HAP-1 (cell line): ENCODE measurements around the gene SWSAP1.

Experiments used
- DNase-seq, 2 experiments: peaks; one replicate each; pipeline ENCODE4 v3.0.0-alpha.2; 2016 to 2020; ENCODE audit warnings: low spot score in 2 of 2
- H3K27me3 ChIP-seq: fragments of 250-450 bp; sonication (Bioruptor Pico); 2 replicates; pipeline ENCODE4 v1.5.1; 2020; ENCODE audit warnings: low read depth, mild to moderate bottlenecking, moderate library complexity
- H3K36me3 ChIP-seq: fragments of 250-450 bp; sonication (Bioruptor Pico); replicated peaks from 2 replicates; pipeline ENCODE4 v1.5.1; 2020; ENCODE audit warnings: mild to moderate bottlenecking
- H3K4me1 ChIP-seq: fragments of 250-450 bp; sonication (Bioruptor Pico); 2 replicates; pipeline ENCODE4 v1.5.1; 2020; ENCODE audit warnings: mild to moderate bottlenecking
- H3K4me3 ChIP-seq: fragments of 250-450 bp; sonication (Bioruptor Pico); 2 replicates; pipeline ENCODE4 v1.5.1; 2020; ENCODE audit warnings: mild to moderate bottlenecking, moderate library complexity
- H3K9me3 ChIP-seq: fragments of 250-450 bp; sonication (Bioruptor Pico); 2 replicates; pipeline ENCODE4 v1.5.1; 2020; ENCODE audit warnings: mild to moderate bottlenecking, moderate library complexity
- in situ Hi-C: fragments of 300-500 bp; cut with MboI; formaldehyde crosslinking; loops from 3 replicates; pipeline ENCODE4 v1.14.3; 2020; ENCODE audit warnings: low sequenced_read_pairs, inconsistent platforms, mixed read lengths

The SWSAP1 gene

DNA sequence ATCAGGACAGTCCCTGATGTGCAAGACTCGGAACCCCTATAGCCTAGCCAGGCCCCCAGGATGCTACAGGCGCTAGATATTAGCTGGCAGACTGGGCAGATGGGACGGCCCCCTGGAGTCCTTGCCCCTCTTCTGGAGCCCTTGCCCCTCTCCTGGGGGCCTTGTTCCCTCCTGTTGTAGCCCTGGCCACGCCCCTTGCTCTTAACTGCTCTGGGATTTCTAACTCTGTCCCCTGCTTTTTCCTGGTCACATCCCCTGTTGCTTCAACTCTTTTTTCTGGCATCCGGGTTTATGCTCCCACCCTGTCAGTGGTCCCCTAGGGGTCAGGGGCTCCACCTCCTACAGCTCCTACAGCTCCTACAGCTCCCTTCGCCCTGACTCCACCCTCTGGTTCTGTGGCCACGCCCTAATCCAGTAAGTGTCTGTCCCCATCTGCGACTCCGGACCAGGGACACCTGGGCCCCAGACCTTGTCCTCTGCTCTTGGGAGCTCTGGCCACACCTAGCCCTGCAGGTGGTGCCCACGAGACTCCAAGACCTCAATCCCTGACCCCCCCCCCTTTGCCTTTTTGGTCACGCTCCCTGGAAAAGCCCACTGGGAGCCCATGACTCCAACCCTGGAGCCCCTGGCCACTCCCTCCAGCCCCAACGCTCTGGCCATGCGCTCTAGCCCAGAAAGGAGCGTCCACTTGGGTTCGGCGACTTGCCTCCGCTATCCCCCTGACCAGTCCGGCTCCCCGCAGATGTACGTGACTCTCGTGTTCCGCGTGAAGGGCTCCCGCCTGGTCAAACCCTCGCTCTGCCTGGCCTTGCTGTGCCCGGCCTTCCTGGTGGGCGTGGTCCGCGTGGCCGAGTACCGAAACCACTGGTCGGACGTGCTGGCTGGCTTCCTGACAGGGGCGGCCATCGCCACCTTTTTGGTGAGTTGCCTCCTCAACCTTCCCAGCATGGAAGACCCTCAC is 12.4 kb upstream of the SWSAP1 start:
- Histone ChIP-seq H3K4me1 (no peaks in the 10 kb centered on the region), H3K27me3 (no peaks in the 10 kb centered on the region), H3K36me3 (no peaks in the 10 kb centered on the region), H3K4me3 (no peak overlapping the region), H3K9me3 (no peaks in the 10 kb centered on the region)
- no peak for DNase-seq
- in situ Hi-C loops = no loop called here

DNA sequence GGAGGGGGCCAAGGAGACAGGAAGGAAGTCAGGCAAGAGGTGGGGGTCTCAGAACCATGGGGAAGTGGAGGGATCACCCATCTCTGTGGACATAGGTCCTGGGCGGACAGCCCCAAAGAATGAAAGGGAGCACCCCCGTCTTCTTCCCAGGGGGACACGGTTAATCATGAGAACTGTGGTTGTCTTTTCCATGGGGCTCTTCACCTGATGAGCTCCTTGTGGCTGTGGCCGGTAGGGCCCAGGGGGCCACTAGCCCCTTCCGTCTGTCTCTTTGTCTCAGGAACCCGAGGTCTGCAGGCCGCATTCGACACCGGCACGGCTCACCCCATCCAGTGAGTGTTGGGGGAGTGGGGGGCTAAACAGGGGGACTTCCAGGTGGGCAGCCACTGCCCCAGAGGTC is 10.6 kb upstream of the SWSAP1 start:
- Histone ChIP-seq H3K36me3 (no peaks in the 10 kb centered on the region), H3K4me1 (no peaks in the 10 kb centered on the region), H3K27me3 (no peaks in the 10 kb centered on the region), H3K4me3 (no peak overlapping the region), H3K9me3 (no peaks in the 10 kb centered on the region)
- no peak for DNase-seq
- in situ Hi-C loops = no loop called here

DNA sequence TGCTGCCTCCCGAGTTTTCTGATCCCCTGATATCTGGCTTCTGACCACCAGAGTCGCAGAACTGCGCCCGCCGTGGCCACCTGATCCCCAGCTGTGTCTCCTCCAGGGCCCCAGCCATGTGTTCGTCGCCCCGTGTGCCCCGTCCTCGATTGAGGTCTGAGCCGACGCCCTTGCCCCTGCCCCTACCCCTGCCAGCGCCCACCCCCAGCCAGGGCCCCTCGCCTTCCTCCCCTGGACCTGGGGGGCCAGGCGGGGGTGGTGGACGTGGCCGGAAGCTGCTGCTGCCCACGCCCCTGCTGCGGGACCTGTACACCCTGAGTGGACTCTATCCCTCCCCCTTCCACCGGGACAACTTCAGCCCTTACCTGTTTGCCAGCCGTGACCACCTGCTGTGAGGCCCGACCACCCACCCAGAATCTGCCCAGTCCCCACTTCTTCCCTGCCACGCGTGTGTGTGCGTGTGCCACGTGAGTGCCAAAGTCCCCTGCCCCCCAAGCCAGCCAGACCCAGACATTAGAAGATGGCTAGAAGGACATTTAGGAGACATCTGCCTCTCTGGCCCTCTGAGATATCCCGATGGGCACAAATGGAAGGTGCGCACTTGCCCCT is 10.1 kb upstream of the SWSAP1 start:
- Histone ChIP-seq H3K27me3 (no peaks in the 10 kb centered on the region), H3K36me3 (no peaks in the 10 kb centered on the region), H3K4me1 (no peaks in the 10 kb centered on the region), H3K4me3 (no peak overlapping the region), H3K9me3 (no peaks in the 10 kb centered on the region)
- DNase-seq = no peak
- in situ Hi-C loops = no loop called here

DNA sequence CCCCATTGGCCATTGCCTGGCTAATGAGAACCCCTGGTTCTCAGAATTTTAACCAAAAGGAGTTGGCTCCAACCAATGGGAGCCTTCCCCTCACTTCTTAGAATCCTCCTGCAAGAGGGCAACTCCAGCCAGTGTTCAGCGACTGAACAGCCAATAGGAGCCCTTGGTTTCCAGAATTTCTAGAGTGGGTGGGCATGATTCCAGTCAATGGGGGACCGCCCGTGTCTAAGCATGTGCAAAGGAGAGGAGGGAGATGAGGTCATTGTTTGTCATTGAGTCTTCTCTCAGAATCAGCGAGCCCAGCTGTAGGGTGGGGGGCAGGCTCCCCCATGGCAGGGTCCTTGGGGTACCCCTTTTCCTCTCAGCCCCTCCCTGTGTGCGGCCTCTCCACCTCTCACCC is 9.5 kb upstream of the SWSAP1 start:
- in situ Hi-C loops = no loop called here

DNA sequence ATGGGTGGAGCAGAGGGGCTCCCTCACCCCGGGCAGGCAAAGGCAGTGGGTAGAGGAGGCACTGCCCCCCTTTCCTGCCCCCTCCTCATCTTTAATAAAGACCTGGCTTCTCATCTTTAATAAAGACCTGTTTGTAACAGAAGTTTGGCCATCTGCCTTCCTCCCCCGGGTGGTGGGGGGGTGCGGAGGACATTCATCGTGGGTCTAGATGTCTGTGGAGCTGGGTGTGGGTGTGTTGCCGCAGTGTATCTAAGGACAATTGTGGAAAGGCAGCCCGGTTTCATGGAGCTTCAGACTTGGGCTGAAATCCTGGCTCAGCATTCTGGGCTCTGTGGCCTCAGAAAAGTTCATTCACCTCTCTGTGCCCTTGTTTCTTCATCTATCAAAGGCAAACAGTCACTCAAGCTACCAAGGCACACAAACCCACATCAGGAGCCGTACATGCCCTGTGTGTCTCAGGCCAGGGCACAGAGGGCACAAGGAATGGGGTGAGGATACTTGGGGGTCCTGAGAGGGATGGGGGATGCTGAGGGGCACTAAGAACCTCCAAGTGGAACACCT is 8.8 kb upstream of the SWSAP1 start:
- no peak for DNase-seq
- no peak overlapping the region for H3K4me3 ChIP-seq
- in situ Hi-C loops = no loop called here
- no peaks in the 10 kb centered on the region for H3K36me3 ChIP-seq
- H3K4me1 ChIP-seq = no peaks in the 10 kb centered on the region
- no peaks in the 10 kb centered on the region for H3K9me3 ChIP-seq
- no peaks in the 10 kb centered on the region for H3K27me3 ChIP-seq

More for the DNA sequence above, 9.5 kb upstream of the SWSAP1 start:
- H3K27me3 ChIP-seq = no peaks in the 10 kb centered on the region
- no peak overlapping the region for H3K4me3 ChIP-seq
- no peaks in the 10 kb centered on the region for H3K9me3 ChIP-seq
- H3K4me1 ChIP-seq = no peaks in the 10 kb centered on the region
- no peak for DNase-seq
- H3K36me3 ChIP-seq = no peaks in the 10 kb centered on the region

DNA sequence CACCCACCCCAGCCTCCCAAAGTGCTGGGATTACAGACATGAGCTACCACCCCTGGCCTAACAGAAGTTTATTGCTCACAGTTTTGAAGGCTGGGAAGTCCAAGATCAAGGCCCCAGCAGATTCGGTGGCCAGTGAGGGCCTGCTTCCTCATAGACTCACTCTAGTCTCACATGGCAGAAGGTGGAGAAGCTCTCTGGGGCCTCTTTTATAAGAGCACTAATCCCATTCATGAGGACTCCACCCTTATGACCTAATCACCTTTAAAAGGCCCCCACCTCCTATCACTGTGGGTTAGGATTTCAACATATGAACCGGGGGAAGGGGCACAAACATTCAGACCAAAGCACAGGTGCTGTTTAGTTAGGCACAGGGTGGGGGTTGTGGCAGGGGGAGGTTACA is 6.9 kb upstream of the SWSAP1 start:
- in situ Hi-C loops = no loop called here
- Histone ChIP-seq H3K36me3 (no peaks in the 10 kb centered on the region), H3K9me3 (no peaks in the 10 kb centered on the region)

DNA sequence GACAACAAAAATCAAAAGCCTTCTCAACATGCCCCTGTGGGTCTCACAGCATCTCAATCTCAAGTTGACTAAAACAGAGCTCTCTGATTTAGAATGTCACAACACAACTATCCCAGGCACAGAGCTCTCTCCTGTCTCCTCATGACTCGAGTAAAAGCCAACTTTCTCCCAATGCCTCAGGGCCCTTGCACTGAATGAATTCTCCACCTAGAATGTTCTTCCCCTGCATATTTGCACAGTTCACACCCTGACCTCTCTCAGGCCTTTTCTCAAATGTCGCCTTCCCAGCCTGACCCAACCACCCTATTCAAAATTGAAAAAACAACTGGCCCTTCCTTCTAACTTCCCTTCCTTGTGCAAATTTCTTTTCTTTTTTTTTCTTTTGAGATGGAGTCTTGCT is 3.7 kb upstream of the SWSAP1 start:
- H3K4me1 ChIP-seq = peaks cover 10% of the 10 kb centered on the region
- H3K36me3 ChIP-seq = no peaks in the 10 kb centered on the region
- no peak for DNase-seq
- no peaks in the 10 kb centered on the region for H3K27me3 ChIP-seq
- H3K9me3 ChIP-seq = no peaks in the 10 kb centered on the region
- in situ Hi-C loops = no loop called here
- H3K4me3 ChIP-seq = no peak overlapping the region

More for the DNA sequence above, 6.9 kb upstream of the SWSAP1 start:
- Histone ChIP-seq H3K27me3 (no peaks in the 10 kb centered on the region), H3K4me3 (no peak overlapping the region), H3K4me1 (no peaks in the 10 kb centered on the region)
- DNase-seq = no peak

DNA sequence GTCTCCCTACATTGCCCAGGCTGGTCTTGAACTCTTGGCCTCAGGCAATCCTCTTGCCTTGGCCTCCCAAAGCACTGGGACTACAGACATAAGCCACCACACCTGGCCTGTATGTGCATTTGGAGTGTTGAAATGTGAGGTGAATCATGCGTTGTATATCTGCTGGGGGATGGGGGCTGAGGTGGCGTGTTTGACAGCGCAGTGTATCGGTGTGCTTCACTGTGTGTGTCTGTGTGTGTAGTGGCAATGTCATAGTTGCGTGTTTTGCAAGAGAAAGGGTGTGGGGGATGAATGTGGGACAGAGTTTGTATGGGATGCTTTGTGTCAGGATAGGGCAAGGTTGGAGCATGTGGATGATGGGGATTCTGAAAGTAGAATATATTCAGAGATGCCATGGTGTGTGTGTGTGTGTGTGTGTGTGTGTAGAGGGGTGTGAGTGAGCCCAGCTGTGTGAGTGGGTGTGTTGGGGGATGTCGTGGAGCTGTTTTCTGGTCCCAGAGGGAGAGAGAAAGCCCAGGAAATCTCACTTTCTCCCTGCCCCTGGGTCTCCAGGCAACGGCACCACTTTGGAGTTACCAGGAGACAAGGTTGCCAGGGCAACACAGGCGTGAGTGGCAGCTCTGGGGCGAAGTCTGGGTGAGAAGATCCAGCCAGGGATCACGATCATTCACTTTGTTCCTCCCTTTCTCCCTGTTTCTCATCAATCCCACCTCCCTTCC is 1.1 kb upstream of the SWSAP1 start:
- DNase-seq = peak; percentile 51 to 71
- peaks cover 18% of the 10 kb centered on the region for H3K4me1 ChIP-seq
- H3K9me3 ChIP-seq = no peaks in the 10 kb centered on the region
- in situ Hi-C loops = no loop called here
- peaks cover 6% of the 10 kb centered on the region; the same call in 1 of the 2 replicates for H3K36me3 ChIP-seq
- no peak overlapping the region for H3K4me3 ChIP-seq
- H3K27me3 ChIP-seq = no peaks in the 10 kb centered on the region

DNA sequence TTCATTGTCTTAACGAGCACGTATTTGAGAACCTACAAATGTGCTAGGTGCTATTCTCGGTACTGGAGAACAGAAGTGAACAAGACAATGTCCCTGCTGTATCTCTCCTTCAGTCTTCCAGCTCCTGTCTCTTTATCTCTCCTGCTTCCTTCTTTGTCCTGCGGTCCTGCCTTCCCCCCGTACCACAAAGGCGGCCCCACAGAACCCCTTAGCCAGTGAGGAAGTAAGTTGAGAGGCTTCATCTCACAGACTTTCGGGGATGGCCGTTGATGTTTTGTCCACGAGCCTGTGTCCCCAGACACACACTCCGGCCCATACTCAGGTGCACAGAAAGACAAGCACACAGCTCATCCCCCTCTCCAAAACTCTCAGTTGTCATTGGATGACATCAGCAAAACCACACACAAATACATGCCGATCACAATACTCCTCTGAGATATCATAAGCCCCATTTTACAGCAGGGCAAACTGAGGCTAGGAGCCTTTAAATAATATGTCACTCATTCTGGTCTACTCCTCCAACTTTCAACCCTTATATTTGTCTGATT is 507 bp upstream of the SWSAP1 start:
- Histone ChIP-seq H3K27me3 (no peaks in the 10 kb centered on the region), H3K36me3 (peaks cover 6% of the 10 kb centered on the region; the same call in 1 of the 2 replicates), H3K9me3 (no peaks in the 10 kb centered on the region), H3K4me3 (peak overlapping the region; percentile 75), H3K4me1 (peaks cover 18% of the 10 kb centered on the region)
- no peak for DNase-seq
- in situ Hi-C loops = no loop called here

DNA sequence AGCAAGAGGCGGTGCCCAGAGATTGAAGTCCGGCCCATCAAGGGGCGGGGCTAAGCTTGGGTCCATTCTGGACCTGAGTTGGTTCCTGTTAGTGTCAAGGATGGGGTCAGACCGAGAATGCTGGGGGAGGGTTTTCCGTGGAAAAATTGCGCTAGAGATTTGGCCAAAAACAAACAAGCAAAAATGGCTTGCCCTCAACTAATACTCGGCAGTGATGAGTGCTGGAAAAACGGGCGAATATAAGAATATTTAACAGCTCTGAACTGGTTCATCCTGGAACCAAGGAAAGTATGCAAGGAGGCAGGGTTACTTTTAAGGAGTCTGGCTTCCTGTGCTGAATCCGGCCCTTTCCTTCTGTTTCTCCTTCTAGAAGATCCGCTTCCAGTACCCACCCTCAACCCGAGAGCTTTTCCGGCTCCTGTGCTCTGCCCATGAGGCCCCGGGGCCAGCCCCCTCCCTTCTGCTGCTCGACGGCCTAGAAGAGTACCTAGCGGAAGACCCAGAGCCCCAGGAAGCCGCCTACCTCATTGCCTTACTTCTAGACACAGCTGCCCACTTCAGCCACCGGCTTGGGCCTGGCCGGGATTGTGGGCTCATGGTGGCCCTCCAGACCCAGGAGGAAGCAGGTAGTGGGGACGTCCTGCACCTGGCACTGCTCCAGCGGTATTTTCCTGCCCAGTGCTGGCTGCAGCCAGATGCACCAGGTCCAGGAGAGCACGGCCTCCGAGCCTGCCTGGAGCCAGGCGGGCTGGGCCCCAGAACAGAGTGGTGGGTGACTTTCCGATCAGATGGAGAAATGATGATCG is 880 bp downstream of the SWSAP1 start:
- Histone ChIP-seq H3K4me1 (peaks cover 21% of the 10 kb centered on the region), H3K4me3 (peak overlapping the region; percentile 75), H3K9me3 (no peaks in the 10 kb centered on the region), H3K27me3 (no peaks in the 10 kb centered on the region), H3K36me3 (peaks cover 6% of the 10 kb centered on the region; the same call in 1 of the 2 replicates)
- peak; percentile 18 to 79 for DNase-seq
- in situ Hi-C loops = no loop called here

DNA sequence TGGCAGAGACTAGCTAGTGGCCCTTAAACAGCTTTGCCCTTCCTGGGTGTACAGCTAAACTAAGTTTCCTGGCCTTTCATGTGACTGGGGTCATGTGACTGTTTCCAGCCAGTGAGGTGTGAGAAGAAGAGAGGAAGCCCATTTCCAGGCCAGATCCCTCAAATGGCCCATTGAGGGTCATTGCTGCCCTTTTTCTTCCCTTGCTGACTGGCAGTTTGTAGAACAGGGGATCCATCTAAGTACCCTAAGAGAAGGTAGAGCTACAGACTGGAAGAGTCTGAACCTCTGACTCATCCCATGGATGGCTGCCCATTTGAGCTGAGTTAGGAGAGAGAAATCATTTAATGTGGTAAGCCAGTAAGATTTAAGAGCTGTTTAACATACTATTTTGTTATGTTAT is 2.8 kb downstream of the SWSAP1 start:
- in situ Hi-C loops = no loop called here
- no peak for DNase-seq
- Histone ChIP-seq H3K4me3 (no peak overlapping the region), H3K36me3 (peaks cover 6% of the 10 kb centered on the region; the same call in 1 of the 2 replicates), H3K27me3 (no peaks in the 10 kb centered on the region), H3K4me1 (peaks cover 25% of the 10 kb centered on the region), H3K9me3 (no peaks in the 10 kb centered on the region)

DNA sequence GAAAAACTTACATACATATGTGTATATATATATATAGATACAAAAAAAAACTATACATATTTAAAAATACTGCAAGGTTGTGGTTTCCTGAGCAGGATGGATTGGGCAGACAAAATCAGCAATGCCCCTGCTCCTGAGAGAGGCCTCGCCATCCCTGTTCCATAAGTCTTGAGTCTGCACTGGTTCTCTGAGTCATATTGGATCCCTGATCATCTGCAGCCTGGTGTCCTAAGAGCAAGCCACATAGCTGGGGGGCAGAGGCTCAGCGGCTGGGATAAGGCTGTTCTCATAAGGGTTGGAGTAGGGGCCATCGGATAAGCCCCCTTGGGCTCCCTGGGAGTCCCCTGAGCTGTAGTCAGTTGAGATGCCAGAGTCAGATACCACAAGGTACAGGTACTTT is 3.3 kb downstream of the SWSAP1 start:
- no peaks in the 10 kb centered on the region for H3K27me3 ChIP-seq
- in situ Hi-C loops = no loop called here
- peaks cover 28% of the 10 kb centered on the region for H3K4me1 ChIP-seq
- H3K36me3 ChIP-seq = peaks cover 6% of the 10 kb centered on the region; the same call in 1 of the 2 replicates
- H3K4me3 ChIP-seq = no peak overlapping the region
- no peak for DNase-seq
- no peaks in the 10 kb centered on the region for H3K9me3 ChIP-seq
